Liver (tissue), 9 donors: Measurements from ENCODE around the gene RPS28. TPM values are rescaled to one million over a fixed set of nuclear protein-coding genes. Genes with fewer than 3 reads are reported as not detected.

ENCODE experiments used
- DNase-seq: peaks from one replicate; pipeline ENCODE4 v3.0.0-alpha.2; 2017; ENCODE audit warnings: low spot score
- H3K27ac ChIP-seq, 2 donors: one replicate each; pipeline ENCODE4 v1.7.0; 2013; ENCODE audit warnings: inconsistent platforms in 2 of 2, low read length in 2 of 2, control low read depth in 1 of 2, low read depth in 1 of 2, mild to moderate bottlenecking in 1 of 2
- H3K27me3 ChIP-seq, 4 donors: one replicate each; pipeline versions ENCODE4 v1.6.1 to v1.7.0; 2013; ENCODE audit warnings: low read length in 3 of 4, inconsistent platforms in 1 of 4, mild to moderate bottlenecking in 1 of 4, moderate library complexity in 1 of 4; ENCODE audit not compliant: control insufficient read depth in 4 of 4, insufficient read depth in 4 of 4
- H3K36me3 ChIP-seq, 4 donors: one replicate each; pipeline versions ENCODE4 v1.6.1 to v1.7.0; 2013; ENCODE audit warnings: low read length in 3 of 4, mild to moderate bottlenecking in 3 of 4, low read depth in 1 of 4, moderate library complexity in 1 of 4; ENCODE audit not compliant: control insufficient read depth in 4 of 4, insufficient read depth in 3 of 4
- H3K4me1 ChIP-seq, 4 donors: one replicate each; pipeline versions ENCODE4 v1.6.1 to v1.7.0; 2013; ENCODE audit warnings: low read length in 3 of 4, mild to moderate bottlenecking in 3 of 4, moderate library complexity in 1 of 4; ENCODE audit not compliant: control insufficient read depth in 4 of 4, insufficient read depth in 4 of 4
- H3K4me3 ChIP-seq, 3 donors: one replicate each; pipeline versions ENCODE4 v1.6.1 to v1.7.0; 2013; ENCODE audit warnings: low read length in 3 of 3, control low read depth in 1 of 3, low read depth in 1 of 3, mild to moderate bottlenecking in 1 of 3
- H3K9ac ChIP-seq, 2 donors: one replicate each; pipeline ENCODE4 v1.7.0; 2013; ENCODE audit warnings: low read length in 2 of 2, mild to moderate bottlenecking in 2 of 2, moderate library complexity in 2 of 2, control low read depth in 1 of 2, low read depth in 1 of 2
- H3K9me3 ChIP-seq, 4 donors: one replicate each; pipeline versions ENCODE4 v1.6.1 to v1.7.0; 2013; ENCODE audit warnings: low read length in 3 of 4; ENCODE audit not compliant: control insufficient read depth in 4 of 4
- FOXA1 ChIP-seq: IDR thresholded peaks from 2 replicates; pipeline ENCODE4 v1.6.1; 2016; ENCODE audit warnings: antibody characterized with exemption
- FOXA2 ChIP-seq: IDR thresholded peaks from 2 replicates; pipeline ENCODE4 v1.6.1; 2016; ENCODE audit warnings: antibody characterized with exemption
- GABPA ChIP-seq, 2 donors: IDR thresholded peaks in 1 of 2; conservative IDR thresholded peaks in 1 of 2; 2 replicates each; pipeline ENCODE4 v1.6.1; 2016; ENCODE audit warnings: antibody characterized with exemption in 2 of 2, mild to moderate bottlenecking in 1 of 2, moderate library complexity in 1 of 2
- HNF4A ChIP-seq, 2 donors: conservative IDR thresholded peaks; 2 replicates each; pipeline ENCODE4 v1.6.1; 2016; ENCODE audit warnings: antibody characterized with exemption in 2 of 2, mild to moderate bottlenecking in 2 of 2
- HNF4G ChIP-seq: IDR thresholded peaks from 2 replicates; pipeline ENCODE4 v1.6.1; 2016; ENCODE audit warnings: antibody characterized with exemption
- JUND ChIP-seq, 2 donors: IDR thresholded peaks; 2 replicates each; pipeline ENCODE4 v1.6.1; 2016; ENCODE audit warnings: antibody characterized with exemption in 2 of 2
- NR2F2 ChIP-seq: IDR thresholded peaks from 2 replicates; pipeline ENCODE4 v1.6.1; 2016; ENCODE audit warnings: antibody characterized with exemption
- RAD21 ChIP-seq, 2 donors: IDR thresholded peaks; 2 replicates each; pipeline ENCODE4 v1.6.1; 2016; ENCODE audit warnings: antibody characterized with exemption in 2 of 2, mild to moderate bottlenecking in 2 of 2
- RXRA ChIP-seq, 2 donors: IDR thresholded peaks; 2 replicates each; pipeline ENCODE4 v1.6.1; 2017 to 2018; ENCODE audit warnings: antibody characterized with exemption in 2 of 2, mild to moderate bottlenecking in 1 of 2
- YY1 ChIP-seq: IDR thresholded peaks from 2 replicates; pipeline ENCODE4 v1.6.1; 2016; ENCODE audit warnings: antibody characterized with exemption, mild to moderate bottlenecking
- WGBS: extraction: QIAGEN DNeasy Blood & Tissue Kit; methylation state at CpG from one replicate; pipeline ENCODE4 v1.1.7; 2013; 5-methylcytosine and 5-hydroxymethylcytosine counted together
- polyA plus RNA-seq, 2 donors: library from polyadenylated mRNA; stranded (reverse) in 1 of 2; unstranded in 1 of 2; fragments of 200-250 nt in 1 of 2; fragments of >200 nt in 1 of 2; fragmentation: Nextera tagmentation in 1 of 2; extraction: Ambion mirVana in 1 of 2; gene quantifications; one replicate each; pipeline versions ENCODE4 v1.2.1 to v1.2.3, GENCODE V29; 2013 to 2015
- total RNA-seq, 2 donors: library from RNA; depleted of rRNA; stranded (reverse); fragments of >200 nt; gene quantifications; one replicate each; pipeline ENCODE4 v1.2.3, GENCODE V29; 2014
- TF ChIP-seq, protein P1 (sequence below): IDR thresholded peaks from 2 replicates; pipeline ENCODE4 v1.6.1; 2016; ENCODE audit warnings: antibody characterized with exemption
- TF ChIP-seq, protein P2 (sequence below): IDR thresholded peaks from 2 replicates; pipeline ENCODE4 v1.6.1; 2016; ENCODE audit warnings: antibody characterized with exemption
- TF ChIP-seq, protein P3 (sequence below): IDR thresholded peaks from 2 replicates; pipeline ENCODE4 v1.6.1; 2016; ENCODE audit warnings: antibody characterized with exemption, mild to moderate bottlenecking
- TF ChIP-seq, protein P4 (sequence below): IDR thresholded peaks from 2 replicates; pipeline ENCODE4 v1.6.1; 2016; ENCODE audit warnings: antibody characterized with exemption
- donor health status: healthy.
- donor health status: healthy.
- donor health status: healthy.
- donor health status: healthy.
- donor health status: healthy.

RPS28 gene
- total and polyA plus RNA-seq, 4 donors = 74.7 to 467 (median 265) TPM

DNA sequence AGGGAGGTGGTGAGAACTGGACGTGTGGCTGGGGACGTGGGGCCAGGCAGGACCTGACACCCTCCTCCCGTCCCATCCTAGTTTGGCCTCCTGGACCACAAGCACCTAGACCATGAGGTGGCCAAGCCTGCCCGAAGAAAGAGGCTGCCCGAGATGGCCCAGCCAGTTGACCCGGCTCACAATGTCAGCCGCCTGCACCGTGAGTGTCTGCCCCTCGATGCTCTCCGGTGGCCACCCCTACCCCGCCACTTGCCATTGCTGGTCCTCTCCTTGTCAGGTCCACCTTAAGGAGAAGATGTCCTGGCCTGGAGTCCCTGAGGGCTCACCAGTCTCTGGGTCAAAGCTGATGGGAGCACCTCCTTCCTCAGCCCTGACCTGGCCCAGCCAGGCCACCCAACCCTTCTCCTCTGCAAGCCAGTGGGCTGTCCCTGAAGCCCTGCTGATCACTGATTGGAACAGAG, 44.9 kb downstream of the RPS28 start:
- DNase-seq = no peak
- peaks cover 15 to 68% (median 44%) of the 10 kb centered on the region in 4 donors for H3K4me1 ChIP-seq

DNA sequence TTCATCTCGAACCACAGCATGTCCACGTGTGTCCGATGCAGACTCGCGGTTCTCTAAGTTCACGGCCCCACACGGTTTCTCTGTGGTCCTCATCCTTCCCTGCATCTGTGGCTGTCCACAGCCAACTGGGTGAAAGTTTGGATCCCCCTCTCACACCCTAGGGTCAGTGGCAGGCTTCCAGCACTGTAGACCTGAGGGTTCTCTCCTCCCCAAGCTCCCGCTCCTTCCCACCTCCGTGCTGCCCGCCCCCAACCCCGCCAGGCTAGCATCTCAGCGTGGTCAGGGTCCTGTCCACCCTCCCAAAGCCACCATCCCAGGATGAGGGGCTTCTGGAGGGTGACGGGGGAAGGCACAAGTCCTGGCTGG, 45.6 kb downstream of the RPS28 start:
- Histone ChIP-seq H3K27ac (peak overlapping the region; percentile 78 to 85), H3K4me3 (peak overlapping the region in 1 of 3 donors; percentile 83), H3K9me3 (no peaks in the 10 kb centered on the region), H3K9ac (no peak overlapping the region), H3K27me3 (no peaks in the 10 kb centered on the region), H3K36me3 (peaks cover 0 to 12% (median 3%) of the 10 kb centered on the region in 4 donors), H3K4me1 (peaks cover 15 to 67% (median 44%) of the 10 kb centered on the region in 4 donors)
- TF ChIP-seq FOXA2 (no peak), FOXA1 (no peak), NR2F2 (no peak), RAD21 (IDR thresholded peaks at IDR 0.05) (peak in 1 of 2 donors; percentile 3), HNF4A (conservative IDR thresholded peaks at IDR 0.05) (no peak), JUND (IDR thresholded peaks at IDR 0.05) (peak in 1 of 2 donors; percentile 37)
- TF ChIP-seq, protein P1, sequence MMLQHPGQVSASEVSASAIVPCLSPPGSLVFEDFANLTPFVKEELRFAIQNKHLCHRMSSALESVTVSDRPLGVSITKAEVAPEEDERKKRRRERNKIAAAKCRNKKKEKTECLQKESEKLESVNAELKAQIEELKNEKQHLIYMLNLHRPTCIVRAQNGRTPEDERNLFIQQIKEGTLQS = no peak
- TF ChIP-seq, protein P2, sequence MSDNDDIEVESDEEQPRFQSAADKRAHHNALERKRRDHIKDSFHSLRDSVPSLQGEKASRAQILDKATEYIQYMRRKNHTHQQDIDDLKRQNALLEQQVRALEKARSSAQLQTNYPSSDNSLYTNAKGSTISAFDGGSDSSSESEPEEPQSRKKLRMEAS = peak; percentile 9
- TF ChIP-seq, protein P3, sequence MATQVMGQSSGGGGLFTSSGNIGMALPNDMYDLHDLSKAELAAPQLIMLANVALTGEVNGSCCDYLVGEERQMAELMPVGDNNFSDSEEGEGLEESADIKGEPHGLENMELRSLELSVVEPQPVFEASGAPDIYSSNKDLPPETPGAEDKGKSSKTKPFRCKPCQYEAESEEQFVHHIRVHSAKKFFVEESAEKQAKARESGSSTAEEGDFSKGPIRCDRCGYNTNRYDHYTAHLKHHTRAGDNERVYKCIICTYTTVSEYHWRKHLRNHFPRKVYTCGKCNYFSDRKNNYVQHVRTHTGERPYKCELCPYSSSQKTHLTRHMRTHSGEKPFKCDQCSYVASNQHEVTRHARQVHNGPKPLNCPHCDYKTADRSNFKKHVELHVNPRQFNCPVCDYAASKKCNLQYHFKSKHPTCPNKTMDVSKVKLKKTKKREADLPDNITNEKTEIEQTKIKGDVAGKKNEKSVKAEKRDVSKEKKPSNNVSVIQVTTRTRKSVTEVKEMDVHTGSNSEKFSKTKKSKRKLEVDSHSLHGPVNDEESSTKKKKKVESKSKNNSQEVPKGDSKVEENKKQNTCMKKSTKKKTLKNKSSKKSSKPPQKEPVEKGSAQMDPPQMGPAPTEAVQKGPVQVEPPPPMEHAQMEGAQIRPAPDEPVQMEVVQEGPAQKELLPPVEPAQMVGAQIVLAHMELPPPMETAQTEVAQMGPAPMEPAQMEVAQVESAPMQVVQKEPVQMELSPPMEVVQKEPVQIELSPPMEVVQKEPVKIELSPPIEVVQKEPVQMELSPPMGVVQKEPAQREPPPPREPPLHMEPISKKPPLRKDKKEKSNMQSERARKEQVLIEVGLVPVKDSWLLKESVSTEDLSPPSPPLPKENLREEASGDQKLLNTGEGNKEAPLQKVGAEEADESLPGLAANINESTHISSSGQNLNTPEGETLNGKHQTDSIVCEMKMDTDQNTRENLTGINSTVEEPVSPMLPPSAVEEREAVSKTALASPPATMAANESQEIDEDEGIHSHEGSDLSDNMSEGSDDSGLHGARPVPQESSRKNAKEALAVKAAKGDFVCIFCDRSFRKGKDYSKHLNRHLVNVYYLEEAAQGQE = no peak
- 36% methylated on average over 13 of the region's 13 CpGs for WGBS
- no peak for DNase-seq

More for the DNA sequence above, 44.9 kb downstream of the RPS28 start:
- peaks cover 0 to 10% (median 2%) of the 10 kb centered on the region in 4 donors for H3K36me3 ChIP-seq
- peak overlapping the region; percentile 39 to 83 (median 48) for H3K4me3 ChIP-seq
- H3K9me3 ChIP-seq = no peaks in the 10 kb centered on the region
- H3K27me3 ChIP-seq = no peaks in the 10 kb centered on the region
- no peak overlapping the region for H3K9ac ChIP-seq
- H3K27ac ChIP-seq = peak overlapping the region; percentile 2 to 56
- no peak for TF ChIP-seq FOXA1
- TF ChIP-seq HNF4G = no peak
- peak in 1 of 2 donors; percentile 31 for TF ChIP-seq RXRA (IDR thresholded peaks at IDR 0.05)
- no peak for TF ChIP-seq RAD21 (IDR thresholded peaks at IDR 0.05)
- TF ChIP-seq, protein P1 = no peak
- TF ChIP-seq, protein P2 = no peak
- no peak for TF ChIP-seq FOXA2
- WGBS = 71% methylated on average over 11 of the region's 11 CpGs

DNA sequence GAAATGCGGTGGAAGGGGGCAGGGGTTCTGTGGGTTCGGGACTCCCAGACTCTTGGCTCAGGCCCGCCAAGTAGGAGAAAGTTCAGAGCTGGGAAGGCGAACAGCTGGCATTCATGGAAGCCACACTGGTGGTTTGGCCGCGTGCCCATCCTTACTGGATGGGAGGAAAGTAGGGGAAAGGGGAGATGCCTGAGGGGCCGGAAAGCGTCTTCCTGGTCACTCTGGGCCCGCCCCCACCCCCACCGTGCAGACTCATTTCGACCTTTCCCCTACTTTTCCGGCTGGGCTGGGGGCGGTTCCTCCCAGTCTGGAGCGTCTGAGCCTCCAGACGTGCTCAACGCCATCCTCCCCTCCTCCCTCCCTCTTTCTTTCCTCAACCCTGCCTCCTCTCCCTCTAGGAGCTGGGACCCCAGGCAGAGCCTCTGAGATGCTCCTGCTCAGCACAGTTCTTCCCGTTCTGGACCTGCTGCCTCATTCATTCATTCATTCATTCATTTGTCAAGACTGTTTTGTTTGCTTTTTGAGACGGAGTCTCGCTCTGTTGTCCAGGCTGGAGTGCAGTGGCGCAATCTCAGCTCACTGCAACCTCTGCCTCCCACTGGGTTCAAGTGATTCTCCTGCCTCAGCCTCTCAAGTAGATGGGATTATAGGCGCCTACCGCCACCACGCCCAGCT, 46.2 kb downstream of the RPS28 start:
- DNase-seq = peak; percentile 65
- Histone ChIP-seq H3K36me3 (peaks cover 0 to 12% (median 3%) of the 10 kb centered on the region in 4 donors), H3K4me3 (peak overlapping the region in 1 of 3 donors; percentile 83), H3K4me1 (peaks cover 15 to 63% (median 42%) of the 10 kb centered on the region in 4 donors), H3K27me3 (no peaks in the 10 kb centered on the region), H3K27ac (peak overlapping the region; percentile 78 to 85), H3K9me3 (no peaks in the 10 kb centered on the region), H3K9ac (no peak overlapping the region)
- 19% methylated on average over 23 of the region's 23 CpGs for WGBS
- peak in 1 of 2 donors; percentile 14 for TF ChIP-seq GABPA (IDR thresholded peaks at IDR 0.05 in 1 of 2, conservative IDR thresholded peaks at IDR 0.05 in 1 of 2)
- TF ChIP-seq HNF4G = no peak
- peak; percentile 71 for TF ChIP-seq YY1
- peak; percentile 94 for TF ChIP-seq RXRA (IDR thresholded peaks at IDR 0.05)
- TF ChIP-seq, protein P4, sequence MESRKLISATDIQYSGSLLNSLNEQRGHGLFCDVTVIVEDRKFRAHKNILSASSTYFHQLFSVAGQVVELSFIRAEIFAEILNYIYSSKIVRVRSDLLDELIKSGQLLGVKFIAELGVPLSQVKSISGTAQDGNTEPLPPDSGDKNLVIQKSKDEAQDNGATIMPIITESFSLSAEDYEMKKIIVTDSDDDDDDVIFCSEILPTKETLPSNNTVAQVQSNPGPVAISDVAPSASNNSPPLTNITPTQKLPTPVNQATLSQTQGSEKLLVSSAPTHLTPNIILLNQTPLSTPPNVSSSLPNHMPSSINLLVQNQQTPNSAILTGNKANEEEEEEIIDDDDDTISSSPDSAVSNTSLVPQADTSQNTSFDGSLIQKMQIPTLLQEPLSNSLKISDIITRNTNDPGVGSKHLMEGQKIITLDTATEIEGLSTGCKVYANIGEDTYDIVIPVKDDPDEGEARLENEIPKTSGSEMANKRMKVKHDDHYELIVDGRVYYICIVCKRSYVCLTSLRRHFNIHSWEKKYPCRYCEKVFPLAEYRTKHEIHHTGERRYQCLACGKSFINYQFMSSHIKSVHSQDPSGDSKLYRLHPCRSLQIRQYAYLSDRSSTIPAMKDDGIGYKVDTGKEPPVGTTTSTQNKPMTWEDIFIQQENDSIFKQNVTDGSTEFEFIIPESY = no peak
- TF ChIP-seq RAD21 (IDR thresholded peaks at IDR 0.05) = no peak
- TF ChIP-seq, protein P3 = peak; percentile 52
- TF ChIP-seq, protein P2 = peak; percentile 34
- peak in 1 of 2 donors; percentile 3 for TF ChIP-seq JUND (IDR thresholded peaks at IDR 0.05)
- no peak for TF ChIP-seq FOXA1
